Prostate gland (tissue), 2 donors: ENCODE measurements around the gene GPC5. TPM values are rescaled to one million over a fixed set of nuclear protein-coding genes. Genes with fewer than 3 reads are reported as not detected.

Experiments
- DNase-seq: peaks from one replicate; pipeline ENCODE4 v3.0.0-alpha.2; 2019; ENCODE audit warnings: low spot score
- H3K27ac ChIP-seq, 2 donors: fragments of 200-600 bp; sonication (generic); 2 replicates each; pipeline ENCODE4 v1.5.1; 2017 to 2019
- H3K27me3 ChIP-seq: fragments of 200-600 bp; sonication (generic); replicated peaks from 2 replicates; pipeline ENCODE4 v1.5.1; 2019; ENCODE audit not compliant: insufficient read depth
- H3K36me3 ChIP-seq, 2 donors: fragments of 200-600 bp; sonication (generic); 1 replicate in 1 of 2; 2 replicates in 1 of 2; pipeline versions ENCODE4 v1.5.1 to v1.8.1; 2017 to 2019
- H3K4me1 ChIP-seq: fragments of 200-600 bp; sonication (generic); replicated peaks from 2 replicates; pipeline ENCODE4 v1.5.1; 2019
- H3K4me3 ChIP-seq, 2 donors: fragments of 200-600 bp; sonication (generic); 2 replicates each; pipeline ENCODE4 v1.5.1; 2017 to 2019
- H3K9me3 ChIP-seq: fragments of 200-600 bp; sonication (generic); 2 replicates; pipeline ENCODE4 v1.5.1; 2017
- CTCF ChIP-seq, 4 experiments: fragments of 200-600 bp in 2 of 4; fragments of 450-650 bp in 2 of 4; sonication (generic) in 2 of 4; IDR thresholded peaks; 1 replicate in 3 of 4; 2 replicates in 1 of 4; pipeline ENCODE4 v1.5.1; 2016 to 2019; ENCODE audit warnings: antibody characterized with exemption in 4 of 4, mild to moderate bottlenecking in 2 of 4, moderate library complexity in 2 of 4
- POLR2A ChIP-seq: fragments of 450-650 bp; IDR thresholded peaks from one replicate; pipeline ENCODE4 v1.6.1; 2016; ENCODE audit warnings: antibody characterized with exemption, mild to moderate bottlenecking
- POLR2AphosphoS5 ChIP-seq: sonication (generic); formaldehyde crosslinking; IDR thresholded peaks from one replicate; pipeline ENCODE4 v1.6.1; 2017; ENCODE audit warnings: antibody characterized with exemption
- WGBS: methylation state at CpG from one replicate; pipeline ENCODE4 v1.1.5; 2018; 5-methylcytosine and 5-hydroxymethylcytosine counted together
- intact Hi-C: fragments of 100-400 bp; cut with DNase I; formaldehyde crosslinking; loops from one replicate; pipeline ENCODE4 v1.14.2; 2022
- total RNA-seq, 2 donors: library from RNA; depleted of rRNA; stranded (reverse); fragments of >200 nt; gene quantifications; one replicate each; pipeline ENCODE4 v1.1.0, GENCODE V29; 2016

Gene GPC5
- total RNA-seq, 2 donors from 2014 or later: 0.23 to 35.0 TPM

GRCh38 chr13:91649456-91649855 is 251.0 kb downstream of the GPC5 start:
- DNase-seq: no peak
- H3K9me3 ChIP-seq: no peaks in the 10 kb centered on the region
- intact Hi-C loops: no loop called here
- H3K4me3 ChIP-seq: no peak overlapping the region
- H3K27me3 ChIP-seq: no peaks in the 10 kb centered on the region
- no peaks in the 10 kb centered on the region for H3K36me3 ChIP-seq
- TF ChIP-seq POLR2A: no peak
- TF ChIP-seq POLR2AphosphoS5: no peak
- 98% methylated on average over 2 of the region's 2 CpGs for WGBS
- H3K4me1 ChIP-seq: no peaks in the 10 kb centered on the region
- no peak overlapping the region for H3K27ac ChIP-seq

GRCh38 chr13:91652404-91653301 is 254.2 kb downstream of the GPC5 start:
- Histone ChIP-seq H3K27ac (no peak overlapping the region), H3K4me3 (no peak overlapping the region), H3K9me3 (no peaks in the 10 kb centered on the region), H3K36me3 (no peaks in the 10 kb centered on the region), H3K4me1 (no peaks in the 10 kb centered on the region), H3K27me3 (no peaks in the 10 kb centered on the region)
- no peak for TF ChIP-seq POLR2AphosphoS5
- TF ChIP-seq POLR2A: no peak
- TF ChIP-seq CTCF (IDR thresholded peaks at IDR 0.05): no peak
- intact Hi-C loops: no loop called here
- WGBS: 66% methylated on average over 10 of the region's 10 CpGs
- DNase-seq: no peak

- no peaks in the 10 kb centered on the region for H3K36me3 ChIP-seq
- no peaks in the 10 kb centered on the region for H3K4me1 ChIP-seq
- TF ChIP-seq POLR2AphosphoS5 (no peak), CTCF (IDR thresholded peaks at IDR 0.05) (no peak), POLR2A (no peak)
- 88% methylated on average over 4 of the region's 4 CpGs for WGBS
- H3K4me3 ChIP-seq: no peak overlapping the region
- no peaks in the 10 kb centered on the region for H3K27me3 ChIP-seq
- intact Hi-C loops: no loop called here
- H3K27ac ChIP-seq: no peak overlapping the region
- no peaks in the 10 kb centered on the region for H3K9me3 ChIP-seq
- no peak for DNase-seq
These were observed 257.3 kb downstream of the GPC5 start for GRCh38 chr13:91655731-91656130.

- no peaks in the 10 kb centered on the region for H3K36me3 ChIP-seq
- H3K4me1 ChIP-seq: no peaks in the 10 kb centered on the region
- H3K27me3 ChIP-seq: no peaks in the 10 kb centered on the region
- 98% methylated on average over 2 of the region's 2 CpGs for WGBS
- intact Hi-C loops: no loop called here
- H3K9me3 ChIP-seq: no peaks in the 10 kb centered on the region
- no peak overlapping the region for H3K4me3 ChIP-seq
- DNase-seq: no peak
- TF ChIP-seq POLR2A (no peak), CTCF (IDR thresholded peaks at IDR 0.05) (no peak), POLR2AphosphoS5 (no peak)
- no peak overlapping the region for H3K27ac ChIP-seq
These were observed 258.9 kb downstream of the GPC5 start for GRCh38 chr13:91657283-91657682.

DNA sequence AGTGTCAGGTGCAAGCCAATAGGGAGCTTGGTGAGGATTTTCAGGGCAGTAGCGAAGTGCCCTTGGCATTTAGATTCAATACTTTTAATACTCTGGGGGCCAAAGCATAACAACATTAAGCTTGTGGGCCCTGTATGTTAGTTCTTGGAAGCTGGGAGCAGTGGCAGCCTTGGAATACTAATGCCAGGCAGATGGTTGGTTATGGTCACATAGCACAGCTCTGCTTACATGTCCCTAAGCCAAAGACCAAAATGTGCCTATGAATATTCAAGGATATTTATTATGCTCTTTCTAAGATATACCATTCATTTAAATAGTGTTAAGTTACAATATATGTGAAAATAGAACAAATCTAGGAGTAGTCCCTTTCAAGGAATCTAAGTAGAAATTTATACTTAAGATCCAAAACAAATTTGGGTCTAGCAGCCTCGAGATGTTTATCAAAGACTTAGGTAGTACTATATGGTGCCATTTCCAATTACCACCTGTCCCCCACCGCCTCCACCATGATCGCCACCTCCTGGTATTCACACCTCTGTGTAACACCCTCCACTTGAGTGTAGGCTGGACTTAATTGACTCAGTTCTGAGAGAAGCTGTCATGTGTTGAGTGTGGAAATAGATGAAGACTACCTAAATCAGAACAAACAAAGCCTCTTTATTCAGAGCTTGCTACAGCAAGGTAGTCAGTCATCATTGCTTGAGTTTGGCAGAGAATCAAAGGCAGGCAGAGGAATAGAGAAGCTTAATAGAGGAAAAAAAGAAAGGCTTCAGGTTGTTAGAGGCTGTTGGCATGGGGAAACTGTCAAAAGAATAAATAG is 261.0 kb downstream of the GPC5 start:
- Histone ChIP-seq H3K4me1 (no peaks in the 10 kb centered on the region), H3K4me3 (no peak overlapping the region), H3K9me3 (no peaks in the 10 kb centered on the region), H3K27me3 (no peaks in the 10 kb centered on the region), H3K36me3 (no peaks in the 10 kb centered on the region), H3K27ac (no peak overlapping the region)
- no peak for DNase-seq
- intact Hi-C loops: no loop called here
- WGBS: 41% methylated on average over 4 of the region's 4 CpGs
- TF ChIP-seq POLR2A: no peak
- TF ChIP-seq CTCF (IDR thresholded peaks at IDR 0.05): no peak
- no peak for TF ChIP-seq POLR2AphosphoS5
